ENCODE measurements around the gene DRD1. TPM values are rescaled to one million over a fixed set of nuclear protein-coding genes. Genes with fewer than 3 reads are reported as not detected.

The DRD1 gene
- 10 to 100 TPM in 1 of 8 experiments, 1 to 10 TPM in 3, under 1 TPM in 4; 0.08 to 18.5 (median 1.3) TPM for total RNA-seq

GRCh38 chr5:175444060-175444904 lies at the start of gene DRD1:
Gene DRD1 (minus strand): TSS chr5:175444182. CDS start chr5:175443099, 1,083 bp downstream.
- Histone ChIP-seq H3K4me3 (peak within 1 kb of the TSS; percentile 17 to 38 (median 35)), H3K27ac (no peak within 1 kb of the TSS), H3K4me1 (replicated peaks in 1 of 2) (no peaks in the 10 kb centered on the region)
- 0 to 13% (median 0%) methylated on average over 3 to 18 of the region's 91 CpGs; no CpG with 5 or more reads in 6 of the 10 experiments for WGBS, 10 experiments
- in situ Hi-C loops (cut with MboI; ENCODE audit: low pct_unique_long_range_greater_than_20kb in 2 of 9, low sequenced_read_pairs in 9 of 9, unreplicated experiment in 9 of 9) = loop anchor here in 8 of 9 experiments (10.0 to 25.0 kb wide), 4 partner anchors 232 to 499 kb away; no protein-coding TSS in a partner anchor
- ATAC-seq (replicated peaks in 6 of 8) = peak; percentile 74 to 96 (median 94)

GRCh38 chr5:175493726-175494125 lies 49.7 kb upstream of the DRD1 start:
- H3K27ac ChIP-seq = no peak overlapping the region
- ATAC-seq (replicated peaks in 6 of 8) = no peak

GRCh38 chr5:175493260-175493659 lies 49.3 kb upstream of the DRD1 start:
- H3K27ac ChIP-seq = no peak overlapping the region
- H3K4me3 ChIP-seq = no peak overlapping the region
- WGBS, 10 experiments = 87 to 100% (median 98%) methylated on average over 4 to 7 of the region's 7 CpGs; no CpG with 5 or more reads in 1 of the 10 experiments
- H3K4me1 ChIP-seq (replicated peaks in 1 of 2) = no peaks in the 10 kb centered on the region
- in situ Hi-C loops (cut with MboI; ENCODE audit: low pct_unique_long_range_greater_than_20kb in 2 of 9, low sequenced_read_pairs in 9 of 9, unreplicated experiment in 9 of 9) = no loop called here
- ATAC-seq (replicated peaks in 6 of 8) = no peak

More at GRCh38 chr5:175493726-175494125, 49.7 kb upstream of the DRD1 start:
- no peak overlapping the region for H3K4me3 ChIP-seq
- in situ Hi-C loops (cut with MboI; ENCODE audit: low pct_unique_long_range_greater_than_20kb in 2 of 9, low sequenced_read_pairs in 9 of 9, unreplicated experiment in 9 of 9) = no loop called here
- WGBS, 10 experiments = 92 to 100% (median 97%) methylated on average over 2 to 8 of the region's 8 CpGs
- no peaks in the 10 kb centered on the region for H3K4me1 ChIP-seq (replicated peaks in 1 of 2)

- H3K4me1 ChIP-seq (replicated peaks in 1 of 2) = no peaks in the 10 kb centered on the region
- H3K27ac ChIP-seq = no peak overlapping the region
- no peak for ATAC-seq (replicated peaks in 6 of 8)
- WGBS, 10 experiments = 55 to 90% (median 72%) methylated on average over 2 to 6 of the region's 6 CpGs
- H3K4me3 ChIP-seq = no peak overlapping the region
- in situ Hi-C loops (cut with MboI; ENCODE audit: low pct_unique_long_range_greater_than_20kb in 2 of 9, low sequenced_read_pairs in 9 of 9, unreplicated experiment in 9 of 9) = no loop called here
Observed at GRCh38 chr5:175491223-175491622, 47.2 kb upstream of the DRD1 start.

- no peak overlapping the region for H3K4me3 ChIP-seq
- ATAC-seq (replicated peaks in 6 of 8) = no peak
- 90 to 100% (median 100%) methylated on average over 1 to 6 of the region's 6 CpGs; no CpG with 5 or more reads in 1 of the 10 experiments for WGBS, 10 experiments
- H3K4me1 ChIP-seq (replicated peaks in 1 of 2) = no peaks in the 10 kb centered on the region
- in situ Hi-C loops (cut with MboI; ENCODE audit: low pct_unique_long_range_greater_than_20kb in 2 of 9, low sequenced_read_pairs in 9 of 9, unreplicated experiment in 9 of 9) = no loop called here
- no peak overlapping the region for H3K27ac ChIP-seq
Observed at GRCh38 chr5:175489693-175490443, 45.9 kb upstream of the DRD1 start.

- ATAC-seq (replicated peaks in 6 of 8) = no peak
- WGBS, 10 experiments = 93 to 100% (median 100%) methylated on average over 2 to 11 of the region's 11 CpGs; no CpG with 5 or more reads in 1 of the 10 experiments
- Histone ChIP-seq H3K4me3 (no peak overlapping the region), H3K4me1 (replicated peaks in 1 of 2) (no peaks in the 10 kb centered on the region), H3K27ac (no peak overlapping the region)
- in situ Hi-C loops (cut with MboI; ENCODE audit: low pct_unique_long_range_greater_than_20kb in 2 of 9, low sequenced_read_pairs in 9 of 9, unreplicated experiment in 9 of 9) = no loop called here
Observed at GRCh38 chr5:175487514-175488222, 43.7 kb upstream of the DRD1 start.

GRCh38 chr5:175485631-175486030 lies 41.6 kb upstream of the DRD1 start:
- H3K27ac ChIP-seq = no peak overlapping the region
- ATAC-seq (replicated peaks in 6 of 8) = no peak
- no peak overlapping the region for H3K4me3 ChIP-seq
- in situ Hi-C loops (cut with MboI; ENCODE audit: low pct_unique_long_range_greater_than_20kb in 2 of 9, low sequenced_read_pairs in 9 of 9, unreplicated experiment in 9 of 9) = no loop called here
- peaks cover 0 to 3% of the 10 kb centered on the region in 2 donors for H3K4me1 ChIP-seq (replicated peaks in 1 of 2)
- WGBS, 10 experiments = 83 to 100% (median 91%) methylated on average over 1 to 5 of the region's 6 CpGs; no CpG with 5 or more reads in 5 of the 10 experiments

- ATAC-seq (replicated peaks in 6 of 8) = no peak
- no peak overlapping the region for H3K27ac ChIP-seq
- peaks cover 7 to 11% of the 10 kb centered on the region in 2 donors for H3K4me1 ChIP-seq (replicated peaks in 1 of 2)
- 88 to 100% (median 100%) methylated on average over 1 to 4 of the region's 4 CpGs; no CpG with 5 or more reads in 1 of the 10 experiments for WGBS, 10 experiments
- in situ Hi-C loops (cut with MboI; ENCODE audit: low pct_unique_long_range_greater_than_20kb in 2 of 9, low sequenced_read_pairs in 9 of 9, unreplicated experiment in 9 of 9) = no loop called here
- no peak overlapping the region for H3K4me3 ChIP-seq
Observed at GRCh38 chr5:175484829-175485228, 40.8 kb upstream of the DRD1 start.

GRCh38 chr5:175484322-175484721 lies 40.3 kb upstream of the DRD1 start:
- no peak overlapping the region for H3K4me3 ChIP-seq
- peak in 1 of 8 experiments; percentile 16 for ATAC-seq (replicated peaks in 6 of 8)

GRCh38 chr5:175483337-175483736 lies 39.4 kb upstream of the DRD1 start:
- Histone ChIP-seq H3K4me3 (no peak overlapping the region), H3K27ac (no peak overlapping the region), H3K4me1 (replicated peaks in 1 of 2) (peaks cover 11 to 14% of the 10 kb centered on the region in 2 donors)
- ATAC-seq (replicated peaks in 6 of 8) = no peak
- in situ Hi-C loops (cut with MboI; ENCODE audit: low pct_unique_long_range_greater_than_20kb in 2 of 9, low sequenced_read_pairs in 9 of 9, unreplicated experiment in 9 of 9) = no loop called here
- 93 to 100% (median 98%) methylated on average over 1 to 8 of the region's 8 CpGs for WGBS, 10 experiments

More at GRCh38 chr5:175484322-175484721, 40.3 kb upstream of the DRD1 start:
- WGBS, 10 experiments = 70 to 93% (median 80%) methylated on average over 1 to 5 of the region's 26 CpGs; no CpG with 5 or more reads in 7 of the 10 experiments
- peaks cover 11 to 14% of the 10 kb centered on the region in 2 donors for H3K4me1 ChIP-seq (replicated peaks in 1 of 2)
- H3K27ac ChIP-seq = no peak overlapping the region
- in situ Hi-C loops (cut with MboI; ENCODE audit: low pct_unique_long_range_greater_than_20kb in 2 of 9, low sequenced_read_pairs in 9 of 9, unreplicated experiment in 9 of 9) = no loop called here

- peak in 4 of 8 experiments; percentile 2 to 16 (median 10) for ATAC-seq (replicated peaks in 6 of 8)
- in situ Hi-C loops (cut with MboI; ENCODE audit: low pct_unique_long_range_greater_than_20kb in 2 of 9, low sequenced_read_pairs in 9 of 9, unreplicated experiment in 9 of 9) = no loop called here
- 0 to 77% (median 27%) methylated on average over 3 to 8 of the region's 13 CpGs for WGBS, 10 experiments
- H3K4me3 ChIP-seq = peak overlapping the region; percentile 65 to 85 (median 72)
- H3K27ac ChIP-seq = peak overlapping the region; percentile 88 to 92
- H3K4me1 ChIP-seq (replicated peaks in 1 of 2) = peaks cover 11 to 18% of the 10 kb centered on the region in 2 donors
Observed at GRCh38 chr5:175479125-175479881, 35.3 kb upstream of the DRD1 start.
